ENCODE data around the gene ASCL2. TPM values are rescaled to one million over a fixed set of nuclear protein-coding genes. Genes with fewer than 3 reads are reported as not detected.

ASCL2 gene
- total RNA-seq, 3 donors from 2014 or later: 0.96 to 4.8 (median 3.3) TPM

DNA sequence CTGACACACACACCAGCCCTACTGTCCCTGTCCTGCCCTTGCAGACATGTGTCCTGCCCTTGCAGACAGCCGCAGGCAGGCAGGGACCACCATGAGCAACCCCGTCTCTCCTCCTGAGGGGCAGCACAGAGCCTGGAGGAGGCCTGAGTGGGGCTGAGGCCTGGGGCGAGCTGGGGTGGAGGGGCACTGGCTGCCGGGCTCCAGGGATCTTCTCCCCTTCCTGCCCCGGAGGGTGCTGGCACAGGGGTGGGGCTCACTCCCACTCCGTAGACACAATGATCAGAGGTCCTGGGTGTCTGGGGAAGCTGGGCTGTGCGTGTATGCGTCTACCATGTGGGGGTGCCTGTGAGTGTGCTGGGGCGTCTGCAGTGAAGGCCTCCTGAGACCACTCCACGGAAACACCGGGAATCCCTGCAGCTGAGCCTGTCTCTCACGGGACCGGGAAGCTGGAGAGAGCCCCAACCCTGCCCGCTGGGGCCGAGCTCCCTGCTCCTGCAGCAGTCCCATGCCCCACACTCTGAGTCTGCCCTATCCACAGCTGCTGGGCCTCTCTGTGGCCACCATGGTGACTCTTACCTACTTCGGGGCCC is 32.0 kb upstream of the ASCL2 start:
- Histone ChIP-seq H3K4me1 (peaks cover 0 to 11% of the 10 kb centered on the region in 2 donors), H3K36me3 (no peaks in the 10 kb centered on the region), H3K4me3 (peak overlapping the region in 1 of 3 donors; percentile 15), H3K27ac (peak overlapping the region in 1 of 2 donors; percentile 48), H3K27me3 (no peaks in the 10 kb centered on the region), H3K9me3 (no peaks in the 10 kb centered on the region)
- DNase-seq (ENCODE audit: low spot score in 2 of 2): peak; percentile 17 to 49
- intact Hi-C loops (cut with DNase I; ENCODE audit: low total_unique reads): loop anchor here (1.0 kb wide), 1 partner anchor 117 kb away; no protein-coding TSS in a partner anchor
- TF ChIP-seq, protein P1, sequence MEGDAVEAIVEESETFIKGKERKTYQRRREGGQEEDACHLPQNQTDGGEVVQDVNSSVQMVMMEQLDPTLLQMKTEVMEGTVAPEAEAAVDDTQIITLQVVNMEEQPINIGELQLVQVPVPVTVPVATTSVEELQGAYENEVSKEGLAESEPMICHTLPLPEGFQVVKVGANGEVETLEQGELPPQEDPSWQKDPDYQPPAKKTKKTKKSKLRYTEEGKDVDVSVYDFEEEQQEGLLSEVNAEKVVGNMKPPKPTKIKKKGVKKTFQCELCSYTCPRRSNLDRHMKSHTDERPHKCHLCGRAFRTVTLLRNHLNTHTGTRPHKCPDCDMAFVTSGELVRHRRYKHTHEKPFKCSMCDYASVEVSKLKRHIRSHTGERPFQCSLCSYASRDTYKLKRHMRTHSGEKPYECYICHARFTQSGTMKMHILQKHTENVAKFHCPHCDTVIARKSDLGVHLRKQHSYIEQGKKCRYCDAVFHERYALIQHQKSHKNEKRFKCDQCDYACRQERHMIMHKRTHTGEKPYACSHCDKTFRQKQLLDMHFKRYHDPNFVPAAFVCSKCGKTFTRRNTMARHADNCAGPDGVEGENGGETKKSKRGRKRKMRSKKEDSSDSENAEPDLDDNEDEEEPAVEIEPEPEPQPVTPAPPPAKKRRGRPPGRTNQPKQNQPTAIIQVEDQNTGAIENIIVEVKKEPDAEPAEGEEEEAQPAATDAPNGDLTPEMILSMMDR (IDR thresholded peaks at IDR 0.05): no peak
- no peak for TF ChIP-seq POLR2A (IDR thresholded peaks at IDR 0.05)
- no peak for TF ChIP-seq POLR2AphosphoS5 (IDR thresholded peaks at IDR 0.05)

DNA sequence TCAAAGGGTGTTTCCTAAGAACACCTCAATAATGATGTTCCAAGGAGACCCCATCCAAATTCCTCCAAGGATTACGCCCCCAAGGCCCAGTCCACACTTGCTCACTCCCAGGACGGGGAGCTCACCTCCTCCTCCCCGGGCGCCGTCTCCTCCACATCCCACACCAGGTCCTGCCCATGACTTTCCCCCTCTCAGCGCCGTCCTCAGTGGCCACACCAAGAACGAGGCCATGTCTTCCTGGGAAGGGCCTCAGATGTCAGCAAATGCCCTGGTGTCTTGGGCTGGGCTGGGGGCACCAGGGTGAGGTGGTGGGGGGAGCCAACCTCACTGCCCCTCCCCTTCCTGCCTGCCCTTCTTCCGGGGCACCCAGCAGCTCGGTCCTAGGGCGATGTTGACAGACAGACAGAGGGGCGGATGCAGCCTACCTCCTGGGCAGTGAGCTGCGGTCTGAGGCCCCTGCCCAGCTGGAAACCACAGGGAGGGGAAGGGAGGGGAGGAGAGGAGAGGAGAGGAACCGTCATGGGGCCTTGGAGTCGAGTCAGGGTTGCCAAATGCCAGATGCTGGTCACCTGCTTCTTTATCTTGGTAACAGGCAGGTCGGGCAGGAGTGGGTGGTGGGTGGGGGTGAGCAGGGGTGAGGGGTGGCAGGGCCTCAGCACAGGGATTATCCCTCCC is 31.4 kb upstream of the ASCL2 start, which contains the start of the genes C11orf21 and TSPAN32:
TSS of gene C11orf21 (minus strand) at position 288 of the 675 bp plus-strand sequence. CDS start at position 178, 110 bp downstream.
TSS of gene TSPAN32 (plus strand) at position 383 of the 675 bp plus-strand sequence. CDS start at position 520, 137 bp downstream.
- Histone ChIP-seq H3K4me3 (peak within 1 kb of the TSS in 2 of 3 donors; percentile 8 to 15), H3K4me1 (peaks cover 0 to 7% of the 10 kb centered on the region in 2 donors), H3K9me3 (no peaks in the 10 kb centered on the region), H3K27me3 (no peaks in the 10 kb centered on the region), H3K27ac (peak within 1 kb of the TSS in 1 of 2 donors; percentile 48), H3K36me3 (no peaks in the 10 kb centered on the region)
- intact Hi-C loops (cut with DNase I; ENCODE audit: low total_unique reads): loop anchor here (1.0 kb wide), 1 partner anchor 118 kb away; no protein-coding TSS in a partner anchor
- TF ChIP-seq, protein P1 (IDR thresholded peaks at IDR 0.05): no peak
- no peak for TF ChIP-seq POLR2A (IDR thresholded peaks at IDR 0.05)
- no peak for TF ChIP-seq POLR2AphosphoS5 (IDR thresholded peaks at IDR 0.05)
- DNase-seq (ENCODE audit: low spot score in 2 of 2): peak; percentile 25 to 37

DNA sequence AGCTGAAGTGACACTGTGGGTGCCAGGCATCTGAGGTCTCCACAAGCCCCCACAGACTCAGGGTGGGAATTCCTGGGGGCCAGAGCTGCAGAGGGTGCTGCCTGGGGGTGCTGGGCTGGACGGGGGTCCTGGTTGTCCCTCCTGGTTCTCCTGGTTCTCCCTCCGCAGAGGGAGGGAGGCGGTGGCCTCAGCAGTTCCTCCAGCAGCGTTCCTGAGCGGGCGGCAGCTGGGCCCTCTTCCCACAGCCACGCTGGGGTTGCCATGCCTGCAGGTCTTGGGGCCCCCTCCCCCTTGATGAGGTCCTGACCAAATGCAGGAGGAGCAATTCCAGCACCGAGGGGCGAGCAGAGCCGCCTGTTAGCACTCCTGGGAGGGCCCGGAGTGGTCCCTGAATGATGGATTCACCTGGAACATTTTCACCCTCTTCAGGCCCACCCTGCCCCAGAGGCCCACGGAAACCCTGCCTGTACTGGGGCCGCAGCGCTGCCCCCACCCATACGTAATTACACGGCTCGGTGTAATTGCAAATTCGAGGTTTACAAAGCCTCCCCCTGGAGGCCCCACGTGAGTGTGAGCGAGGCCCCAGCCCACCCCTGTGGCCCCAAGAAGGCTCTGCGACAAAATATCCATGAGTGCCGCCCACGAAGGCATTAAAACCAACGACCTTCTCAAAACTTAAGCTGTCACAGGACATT is 30.7 kb upstream of the ASCL2 start:
- no peaks in the 10 kb centered on the region for H3K27me3 ChIP-seq
- no peaks in the 10 kb centered on the region for H3K9me3 ChIP-seq
- H3K4me3 ChIP-seq: peak overlapping the region in 1 of 3 donors; percentile 8
- TF ChIP-seq, protein P1 (IDR thresholded peaks at IDR 0.05): no peak
- TF ChIP-seq POLR2A (IDR thresholded peaks at IDR 0.05) (no peak), POLR2AphosphoS5 (IDR thresholded peaks at IDR 0.05) (no peak)
- intact Hi-C loops (cut with DNase I; ENCODE audit: low total_unique reads): no loop called here
- no peaks in the 10 kb centered on the region for H3K36me3 ChIP-seq
- DNase-seq (ENCODE audit: low spot score in 2 of 2): peak; percentile 17 to 50
- no peak overlapping the region for H3K27ac ChIP-seq
- peaks cover 0 to 7% of the 10 kb centered on the region in 2 donors for H3K4me1 ChIP-seq

DNA sequence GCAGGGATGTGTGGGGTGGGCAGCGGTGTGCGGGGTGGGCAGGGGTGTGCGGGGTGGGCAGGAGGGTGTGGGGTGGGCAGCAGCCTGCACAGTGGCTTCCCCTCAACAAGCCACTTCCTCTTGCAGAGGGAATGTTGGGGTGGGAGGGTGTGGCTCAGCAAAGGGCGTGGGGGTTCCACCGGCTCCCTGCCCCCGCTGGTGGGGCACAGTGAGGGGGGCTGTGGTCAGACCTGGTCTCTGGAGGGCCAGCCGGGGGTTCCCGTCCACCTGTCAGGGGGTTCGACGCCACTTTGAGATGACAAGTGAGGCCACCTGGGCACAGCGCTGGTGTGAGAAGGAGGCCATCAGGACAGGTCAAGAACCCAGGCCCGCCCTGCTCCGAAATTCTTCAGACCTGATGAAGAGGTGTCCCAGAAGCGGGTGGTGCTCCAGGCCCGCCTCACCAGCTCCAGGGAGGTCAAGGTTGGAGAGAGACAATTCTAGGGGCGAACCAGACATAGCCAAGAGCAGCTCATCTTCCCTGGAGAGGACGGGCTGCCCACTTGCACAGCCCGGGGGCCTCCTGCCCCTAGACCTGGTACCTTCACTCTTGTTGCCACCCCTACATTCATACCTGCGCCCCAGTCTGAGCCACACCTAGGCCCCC is 30.0 kb upstream of the ASCL2 start:
- H3K27me3 ChIP-seq: no peaks in the 10 kb centered on the region
- no peaks in the 10 kb centered on the region for H3K36me3 ChIP-seq
- H3K27ac ChIP-seq: no peak overlapping the region
- TF ChIP-seq POLR2AphosphoS5 (IDR thresholded peaks at IDR 0.05) (no peak), POLR2A (IDR thresholded peaks at IDR 0.05) (no peak)
- TF ChIP-seq, protein P1 (IDR thresholded peaks at IDR 0.05): no peak
- no peaks in the 10 kb centered on the region for H3K9me3 ChIP-seq
- peak; percentile 16 to 50 for DNase-seq (ENCODE audit: low spot score in 2 of 2)
- H3K4me1 ChIP-seq: peaks cover 0 to under 1% of the 10 kb centered on the region in 2 donors
- intact Hi-C loops (cut with DNase I; ENCODE audit: low total_unique reads): no loop called here
- no peak overlapping the region for H3K4me3 ChIP-seq
